Hippocampal formation (tissue), 2 donors: Measurements from ENCODE around the gene DUXA.

Experiments used
- DNase-seq, 2 donors: peaks; one replicate each; lab custom pipeline; 2025; lab: John Stamatoyannopoulos, UW

DUXA gene

DNA sequence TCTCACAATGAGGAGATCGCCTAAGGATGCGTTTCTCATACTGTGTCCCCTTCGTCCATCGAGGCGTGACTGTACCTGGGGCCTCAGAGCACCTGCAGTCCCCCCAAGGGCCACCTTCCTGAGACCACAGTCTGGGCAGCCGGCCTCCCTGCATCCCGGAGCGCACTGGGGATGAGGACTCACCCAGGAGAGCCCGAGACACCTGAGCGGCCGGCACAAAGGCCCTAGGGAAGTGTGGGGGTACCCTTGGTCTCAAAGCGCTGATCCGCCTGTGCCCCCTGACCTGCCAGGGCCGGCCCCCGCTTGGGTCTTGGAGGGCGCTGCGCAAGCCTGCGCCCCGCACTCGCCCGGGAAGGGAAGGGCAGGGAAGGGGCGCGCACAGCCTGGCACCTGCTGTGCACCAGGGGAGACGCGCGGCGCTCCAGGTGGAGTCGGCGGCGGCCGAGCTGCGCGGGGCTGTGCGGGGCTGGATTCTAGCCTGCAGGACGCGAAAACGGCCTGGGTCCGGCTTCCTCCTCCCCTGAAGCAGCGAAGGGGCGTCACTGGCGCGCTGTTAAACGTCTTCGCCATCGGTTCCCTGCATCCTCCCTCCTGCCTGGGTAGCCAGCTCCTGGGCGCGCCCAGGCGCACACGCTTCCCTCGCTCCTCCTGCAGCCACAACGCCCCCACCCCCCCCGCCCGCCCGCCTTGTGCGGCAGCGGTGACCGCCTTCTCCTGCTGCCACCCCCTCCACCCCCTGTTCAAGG, 61.1 kb downstream of the DUXA start:
- DNase-seq = no peak
